OCI-M2 (cell line): ENCODE results near the gene CMIP.
A peak's percentile ranks its signal among the peaks of the same experiment; 100 is the strongest.
"Not testable (repeated sequence)": the region's sequence is repeated elsewhere in the genome, so short reads cannot be mapped to it uniquely, and the experiment has no call there.

Source experiments
- DNase-seq: peaks from one replicate; lab custom pipeline; 2025; ENCODE audit not compliant: unreplicated experiment; lab: John Stamatoyannopoulos, UW

Gene CMIP

GRCh38 chr16:81676883-81677737 lies 232.5 kb downstream of the CMIP start:
- no peak for DNase-seq

GRCh38 chr16:81678326-81679095 lies 233.9 kb downstream of the CMIP start:
- DNase-seq, result no peak

GRCh38 chr16:81679721-81680430 lies 235.3 kb downstream of the CMIP start:
- no peak for DNase-seq

- DNase-seq, result no peak
Measured at GRCh38 chr16:81680444-81681275, 236.1 kb downstream of the CMIP start.

- DNase-seq, result no peak
Measured at GRCh38 chr16:81681311-81681710, 236.7 kb downstream of the CMIP start.

- no peak for DNase-seq
Measured at GRCh38 chr16:81684242-81684837, 239.7 kb downstream of the CMIP start.

- DNase-seq, result no peak
Measured at GRCh38 chr16:81684901-81685300, 240.3 kb downstream of the CMIP start.

- peak; percentile 73 for DNase-seq
Measured at GRCh38 chr16:81686391-81687130, 242.0 kb downstream of the CMIP start.

- no peak for DNase-seq
Measured at GRCh38 chr16:81687131-81687456, 242.5 kb downstream of the CMIP start.

GRCh38 chr16:81688182-81688581 lies 243.6 kb downstream of the CMIP start:
- DNase-seq, result no peak

GRCh38 chr16:81688839-81689238 lies 244.2 kb downstream of the CMIP start:
- not testable (repeated sequence) for DNase-seq

- DNase-seq, result no peak
Measured at GRCh38 chr16:81692021-81692420, 247.4 kb downstream of the CMIP start.

- DNase-seq, result no peak
Measured at GRCh38 chr16:81692571-81692970, 248.0 kb downstream of the CMIP start.

GRCh38 chr16:81693041-81693743 lies 248.6 kb downstream of the CMIP start:
- DNase-seq, result no peak

GRCh38 chr16:81693744-81694303 lies 249.2 kb downstream of the CMIP start:
- no peak for DNase-seq

GRCh38 chr16:81694494-81695280 lies 250.1 kb downstream of the CMIP start:
- no peak for DNase-seq

GRCh38 chr16:81695321-81696165 lies 250.9 kb downstream of the CMIP start:
- no peak for DNase-seq
